HG03520 (cell line): ENCODE measurements around the gene CD300H.
"Not testable (repeated sequence)": the region's sequence is repeated elsewhere in the genome, so short reads cannot be mapped to it uniquely, and the experiment has no call there.

Source experiments
- ATAC-seq: cut with Tn5 transposase; IDR thresholded peaks from one replicate; pipeline ENCODE4 v1.9.1; 2021; ENCODE audit warnings: mild to moderate bottlenecking, moderate library complexity; ENCODE audit not compliant: unreplicated experiment

CD300H gene

GRCh38 chr17:74528491-74529199, 38.7 kb downstream of the CD300H start:
- ATAC-seq, result peak; percentile 75

DNA sequence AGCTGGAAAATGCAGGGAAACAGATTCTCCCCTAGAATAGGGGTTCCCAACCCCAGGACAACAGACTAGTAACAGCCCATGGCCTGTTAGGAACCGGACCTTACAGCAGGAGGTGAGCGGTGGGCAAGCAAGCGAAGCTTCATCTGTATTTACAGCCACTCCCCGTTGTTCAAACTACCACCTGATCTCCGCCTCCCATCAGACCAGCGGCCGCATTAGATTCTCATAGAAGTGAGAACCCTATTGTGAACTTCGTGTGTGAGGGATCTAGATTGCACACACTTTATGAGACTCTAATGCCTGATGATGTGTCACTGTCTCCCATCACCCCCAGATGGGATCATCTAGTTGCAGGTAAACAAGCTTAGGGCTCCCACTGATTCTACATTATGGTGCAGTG, 39.6 kb downstream of the CD300H start:
- ATAC-seq, result no peak

- no peak for ATAC-seq
Observed at GRCh38 chr17:74527081-74527480, 40.2 kb downstream of the CD300H start.

DNA sequence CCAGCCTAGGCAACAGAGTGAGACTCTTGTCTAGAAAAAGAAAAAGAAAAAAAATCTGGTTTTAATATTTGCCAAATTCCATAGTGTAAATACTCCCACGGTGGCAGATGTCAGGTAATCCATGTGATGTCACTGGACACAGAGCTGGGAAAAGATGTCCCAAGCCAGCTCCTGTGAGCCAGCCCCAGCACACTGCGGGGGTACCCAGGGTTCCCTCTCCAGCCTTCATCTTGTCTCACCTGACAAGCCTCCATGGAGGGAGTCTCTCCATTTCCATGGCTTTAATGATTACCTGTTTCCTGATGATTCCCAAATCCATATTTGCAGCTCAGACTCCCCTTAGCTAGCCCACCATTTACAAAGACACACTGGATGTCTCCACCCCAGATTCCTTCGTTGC, 40.6 kb downstream of the CD300H start:
- no peak for ATAC-seq

DNA sequence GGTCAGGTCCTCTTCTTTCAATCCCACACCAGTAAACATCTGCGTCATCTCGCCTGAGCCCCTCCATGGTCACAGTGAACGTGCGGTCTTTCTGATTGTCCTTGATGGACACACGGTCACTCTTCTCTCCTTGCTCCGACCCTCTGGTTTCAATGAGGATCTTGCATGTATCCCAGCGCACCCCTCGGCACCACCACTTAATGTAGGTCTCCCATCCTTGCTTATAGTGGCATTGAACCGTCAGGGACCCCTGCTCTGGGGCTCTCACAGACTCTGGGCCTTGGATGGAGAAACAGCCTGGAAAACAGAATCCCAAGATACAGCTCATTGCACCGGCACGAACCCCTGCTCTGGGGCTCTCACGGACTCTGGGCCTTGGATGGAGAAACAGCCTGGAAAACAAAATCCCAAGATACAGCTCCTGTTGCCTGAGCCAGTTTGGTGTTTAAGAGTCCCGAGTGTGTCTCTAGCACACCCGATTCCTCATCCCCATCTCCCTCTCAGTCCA, 41.5 kb downstream of the CD300H start:
- ATAC-seq, result no peak

DNA sequence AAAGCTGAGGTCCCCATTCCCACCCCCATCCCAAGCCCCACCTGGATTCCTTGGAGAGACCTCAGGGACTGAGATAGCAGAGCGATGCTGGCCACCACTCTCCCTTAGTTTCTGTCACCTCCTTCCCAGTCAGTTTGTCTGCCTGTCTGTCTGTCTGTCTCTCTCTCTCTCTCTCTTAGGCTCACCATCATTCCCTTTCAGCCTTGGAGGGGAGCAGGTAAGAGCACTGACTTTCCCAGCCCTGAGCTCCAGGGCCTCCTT, 41.9 kb downstream of the CD300H start:
- no peak for ATAC-seq

DNA sequence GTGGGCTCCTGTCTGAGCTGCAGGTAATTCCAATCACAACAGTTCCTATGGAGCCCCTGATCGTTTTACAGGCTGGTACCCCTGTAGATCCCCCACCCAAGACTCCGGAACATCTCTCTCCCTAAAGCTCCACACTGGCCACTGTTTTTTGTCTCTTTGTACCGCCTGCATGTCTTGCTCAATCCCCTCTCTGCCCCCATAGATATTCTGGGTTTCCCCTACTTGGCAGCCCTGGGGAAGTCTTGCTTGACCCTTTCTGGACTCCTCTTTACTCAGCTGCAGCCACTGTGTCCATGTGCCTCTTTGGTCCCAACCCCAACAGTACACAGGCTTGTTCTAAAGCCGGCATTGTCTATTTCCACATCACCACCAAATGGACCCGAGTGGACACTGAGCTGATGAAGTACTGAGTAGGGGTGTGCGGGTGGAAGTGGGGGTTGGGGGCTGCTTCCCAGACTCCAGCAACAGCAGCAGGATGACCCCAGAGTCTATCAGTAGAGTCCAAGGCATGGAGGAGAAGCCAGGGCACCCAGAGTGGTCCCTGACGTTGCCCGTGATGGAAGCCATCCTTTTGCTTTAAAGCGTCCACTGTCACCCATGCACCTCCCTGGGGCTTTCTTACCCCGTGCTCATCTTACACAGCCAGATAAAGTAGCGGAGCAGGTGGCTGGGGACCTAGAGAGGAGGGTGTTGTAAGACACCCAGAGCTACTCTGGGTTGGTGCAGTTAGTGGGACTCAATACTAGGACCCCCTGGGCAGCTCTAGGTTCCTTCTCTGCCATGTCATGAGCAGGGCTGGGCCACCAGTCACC, 42.5 kb downstream of the CD300H start:
- no peak for ATAC-seq

GRCh38 chr17:74523308-74523707, 44.0 kb downstream of the CD300H start:
- no peak for ATAC-seq

- no peak for ATAC-seq
Observed at GRCh38 chr17:74522381-74523105, 44.8 kb downstream of the CD300H start.

DNA sequence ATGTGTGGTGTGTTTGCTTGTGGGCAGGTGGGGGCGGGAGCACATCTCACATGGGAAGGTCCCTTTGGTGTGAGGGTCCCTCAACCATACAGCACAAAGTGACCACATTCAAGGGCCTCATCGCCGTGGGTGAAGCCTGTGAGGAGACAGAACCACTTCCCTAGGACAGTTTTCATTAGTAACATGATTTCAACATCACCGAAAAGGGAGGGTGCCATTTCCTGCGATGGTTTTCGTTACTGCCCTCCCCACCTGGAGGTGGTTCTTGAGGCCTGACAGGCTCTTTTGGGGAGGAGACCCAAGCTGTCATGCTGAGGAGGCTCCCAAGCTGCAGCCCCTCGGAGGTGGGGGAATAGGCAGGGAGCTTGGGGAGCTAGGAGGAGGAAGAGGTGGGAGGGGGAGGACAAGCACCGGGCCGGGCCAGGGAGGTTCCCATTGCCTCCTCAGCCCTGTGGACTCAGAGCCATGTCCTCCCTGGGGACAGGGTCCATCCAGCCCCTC, 45.6 kb downstream of the CD300H start:
- no peak for ATAC-seq

GRCh38 chr17:74520790-74521480, 46.4 kb downstream of the CD300H start:
- no peak for ATAC-seq

- no peak for ATAC-seq
Observed at GRCh38 chr17:74520016-74520434, 47.3 kb downstream of the CD300H start.

GRCh38 chr17:74518413-74518981, 48.8 kb downstream of the CD300H start:
- ATAC-seq, result not testable (repeated sequence)

GRCh38 chr17:74516561-74517328, 50.6 kb downstream of the CD300H start:
- no peak for ATAC-seq

- ATAC-seq, result no peak
Observed at GRCh38 chr17:74515941-74516340, 51.4 kb downstream of the CD300H start.

DNA sequence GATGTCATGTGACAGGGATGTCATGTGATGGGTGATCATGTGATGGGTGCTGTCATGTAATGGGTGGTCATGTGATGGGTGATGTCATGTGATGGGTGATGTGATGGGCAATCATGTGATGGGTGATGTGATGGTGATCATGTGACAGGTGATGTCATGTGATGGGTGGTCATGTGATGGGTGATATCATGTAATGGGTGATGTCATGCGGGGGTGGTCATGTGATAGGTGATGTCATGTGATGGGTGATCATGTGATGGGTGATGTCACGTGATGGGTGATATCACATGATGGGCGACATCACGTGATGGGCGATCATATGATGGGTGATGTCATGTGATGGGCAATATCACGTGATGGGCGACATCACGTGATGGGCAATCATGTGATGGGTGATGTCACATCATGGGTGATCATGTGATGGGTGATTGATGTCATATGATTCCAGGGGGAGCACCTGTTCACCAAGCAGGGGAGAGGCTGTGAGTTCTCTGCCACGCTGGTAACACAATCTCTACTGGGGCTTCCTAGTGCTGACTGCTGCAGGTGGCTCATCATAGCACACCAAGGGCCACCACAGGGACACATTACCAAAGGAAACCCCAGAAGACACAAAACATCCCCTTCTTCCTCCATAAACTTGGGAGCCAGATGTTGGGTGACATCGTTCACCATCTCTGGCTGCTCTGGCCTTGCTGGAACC, 52.5 kb downstream of the CD300H start:
- no peak for ATAC-seq

- no peak for ATAC-seq
Observed at GRCh38 chr17:74513987-74514631, 53.2 kb downstream of the CD300H start.

DNA sequence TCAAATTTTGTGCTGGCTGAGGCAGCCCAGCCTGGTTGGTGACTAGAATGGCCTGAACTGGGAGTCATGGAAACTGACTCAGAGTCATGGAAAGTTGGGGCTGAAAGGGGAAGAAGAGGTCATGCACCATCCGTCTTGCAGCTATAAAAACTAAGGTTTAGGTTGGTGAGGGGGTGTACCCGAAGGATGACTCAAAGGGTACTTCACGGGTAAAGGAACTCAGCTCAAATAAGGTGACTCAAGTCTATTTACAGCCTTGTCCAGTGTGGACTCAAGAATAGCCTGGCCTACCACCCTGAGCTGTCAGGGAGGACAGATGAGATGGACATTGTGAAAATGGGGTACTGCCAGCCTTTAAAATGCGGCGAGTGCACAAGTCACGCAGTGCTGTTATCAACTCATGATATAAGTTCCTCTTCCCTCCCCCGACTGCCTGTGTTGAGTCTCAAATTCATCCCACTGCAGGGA, 54.7 kb downstream of the CD300H start:
- ATAC-seq, result peak; percentile 48

- no peak for ATAC-seq
Observed at GRCh38 chr17:74512036-74512435, 55.3 kb downstream of the CD300H start.
